OCI-LY3 (cell line): Measurements from ENCODE around the gene TMEM201.

Source experiments
- H2AFZ ChIP-seq: fragments of 200-600, 300-600 bp; shearing (Covaris generic); 2 replicates; pipeline ENCODE4 v1.6.0; 2014; ENCODE audit warnings: antibody characterized with exemption, low read depth, low read length
- H3K27ac ChIP-seq: fragments of 200-600, 300-600 bp; sonication (generic); 2 replicates; pipeline ENCODE4 v1.5.1; 2014; ENCODE audit warnings: mild to moderate bottlenecking, low read length, moderate library complexity, mixed read lengths
- H3K27me3 ChIP-seq: fragments of 200-600, 300-600 bp; sonication (generic); 2 replicates; pipeline ENCODE4 v1.6.1; 2014; ENCODE audit warnings: low read depth, low read length, mixed read lengths
- H3K36me3 ChIP-seq: fragments of 200-600, 300-600 bp; sonication (generic); replicated peaks from 2 replicates; pipeline ENCODE3; 2014; ENCODE audit warnings: low read depth, low read length, mixed read lengths
- H3K4me1 ChIP-seq: fragments of 300-600, 200-600 bp; sonication (generic); 2 replicates; pipeline ENCODE4 v1.6.1; 2014; ENCODE audit warnings: low read length, mixed read lengths
- H3K4me2 ChIP-seq: fragments of 200-600, 300-600 bp; sonication (generic); 2 replicates; pipeline ENCODE4 v1.6.1; 2014; ENCODE audit warnings: low read length, mixed read lengths
- H3K4me3 ChIP-seq: fragments of 300-600, 200-600 bp; sonication (generic); 2 replicates; pipeline ENCODE4 v1.5.1; 2014; ENCODE audit warnings: antibody characterized with exemption, mild to moderate bottlenecking, low read length, moderate library complexity
- H3K79me2 ChIP-seq: fragments of 300-600, 200-600 bp; shearing (Covaris generic); 2 replicates; pipeline ENCODE4 v1.6.1; 2014; ENCODE audit warnings: mild to moderate bottlenecking, low read length, mixed read lengths
- H3K9ac ChIP-seq: fragments of 300-600, 200-600 bp; shearing (Covaris generic); 2 replicates; pipeline ENCODE4 v1.6.0; 2014; ENCODE audit warnings: mild to moderate bottlenecking, low read length, moderate library complexity
- H3K9me3 ChIP-seq: fragments of 200-600, 300-600 bp; shearing (Covaris generic); 2 replicates; pipeline ENCODE4 v1.6.1; 2014; ENCODE audit warnings: low read length, mixed read lengths; ENCODE audit not compliant: insufficient read depth
- H4K20me1 ChIP-seq: fragments of 200-600, 300-600 bp; sonication (generic); 2 replicates; pipeline ENCODE4 v1.6.1; 2016; ENCODE audit warnings: low read length, mixed read lengths; ENCODE audit not compliant: insufficient read depth
- EZH2phosphoT487 ChIP-seq: fragments of 200-600 bp; shearing (Covaris generic); IDR thresholded peaks from 2 replicates; pipeline ENCODE4 v1.6.1; 2018; ENCODE audit warnings: antibody characterized with exemption, mixed run types, low read depth
- TF ChIP-seq, protein P1 (sequence below): fragments of 200-600, 300-600 bp; sonication (generic); IDR thresholded peaks from 2 replicates; pipeline ENCODE4 v1.5.1; 2014; ENCODE audit warnings: antibody characterized with exemption, low read length, low read depth

The TMEM201 gene

DNA sequence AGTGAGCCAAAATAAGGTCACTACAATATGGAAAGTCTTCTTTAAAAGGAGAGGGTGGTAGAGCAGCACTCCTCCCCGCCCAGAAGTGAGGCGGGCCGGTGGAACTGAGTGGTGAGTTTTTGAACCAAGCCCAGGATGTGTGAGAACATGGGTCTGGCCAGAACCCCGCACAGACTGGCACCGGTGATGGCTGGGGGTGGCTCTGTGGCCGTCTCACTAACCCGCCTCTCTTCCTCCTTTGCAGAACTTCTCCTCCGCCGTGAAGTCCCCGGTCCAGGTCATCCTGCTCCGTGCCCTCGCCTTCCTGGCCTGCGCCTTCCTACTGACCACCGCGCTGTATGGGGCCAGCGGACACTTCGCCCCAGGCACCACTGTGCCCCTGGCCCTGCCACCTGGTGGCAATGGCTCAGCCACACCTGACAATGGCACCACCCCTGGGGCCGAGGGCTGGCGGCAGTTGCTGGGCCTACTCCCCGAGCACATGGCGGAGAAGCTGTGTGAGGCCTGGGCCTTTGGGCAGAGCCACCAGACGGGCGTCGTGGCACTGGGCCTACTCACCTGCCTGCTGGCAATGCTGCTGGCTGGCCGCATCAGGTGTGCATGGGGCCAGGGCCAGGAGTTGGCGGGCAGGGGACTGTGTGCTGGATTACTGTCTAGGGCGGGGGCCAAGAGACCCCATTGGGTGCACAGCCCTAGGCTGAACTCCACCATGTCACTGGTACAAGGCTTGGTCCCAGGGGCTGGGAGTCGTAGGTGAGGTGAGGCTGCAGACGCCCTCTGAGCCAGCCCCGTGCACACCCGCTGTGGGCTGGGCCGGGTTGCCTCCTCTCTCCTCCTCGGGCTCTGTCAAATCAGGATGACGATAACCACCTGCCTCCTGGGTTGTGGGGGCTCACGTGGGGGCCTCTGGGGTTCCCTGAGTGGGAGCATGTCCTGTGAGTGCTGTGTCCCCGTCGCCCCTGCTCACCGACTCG is 12.4 kb downstream of the TMEM201 start:
- TF ChIP-seq, protein P1, sequence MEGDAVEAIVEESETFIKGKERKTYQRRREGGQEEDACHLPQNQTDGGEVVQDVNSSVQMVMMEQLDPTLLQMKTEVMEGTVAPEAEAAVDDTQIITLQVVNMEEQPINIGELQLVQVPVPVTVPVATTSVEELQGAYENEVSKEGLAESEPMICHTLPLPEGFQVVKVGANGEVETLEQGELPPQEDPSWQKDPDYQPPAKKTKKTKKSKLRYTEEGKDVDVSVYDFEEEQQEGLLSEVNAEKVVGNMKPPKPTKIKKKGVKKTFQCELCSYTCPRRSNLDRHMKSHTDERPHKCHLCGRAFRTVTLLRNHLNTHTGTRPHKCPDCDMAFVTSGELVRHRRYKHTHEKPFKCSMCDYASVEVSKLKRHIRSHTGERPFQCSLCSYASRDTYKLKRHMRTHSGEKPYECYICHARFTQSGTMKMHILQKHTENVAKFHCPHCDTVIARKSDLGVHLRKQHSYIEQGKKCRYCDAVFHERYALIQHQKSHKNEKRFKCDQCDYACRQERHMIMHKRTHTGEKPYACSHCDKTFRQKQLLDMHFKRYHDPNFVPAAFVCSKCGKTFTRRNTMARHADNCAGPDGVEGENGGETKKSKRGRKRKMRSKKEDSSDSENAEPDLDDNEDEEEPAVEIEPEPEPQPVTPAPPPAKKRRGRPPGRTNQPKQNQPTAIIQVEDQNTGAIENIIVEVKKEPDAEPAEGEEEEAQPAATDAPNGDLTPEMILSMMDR: no peak
- no peak for TF ChIP-seq EZH2phosphoT487
- Histone ChIP-seq H3K4me2 (no peak overlapping the region), H3K4me3 (no peak overlapping the region), H3K27ac (no peak overlapping the region), H3K9ac (no peak overlapping the region), H3K79me2 (peaks cover 2% of the 10 kb centered on the region; the same call in 1 of the 2 replicates), H4K20me1 (no peaks in the 10 kb centered on the region), H3K27me3 (no peaks in the 10 kb centered on the region), H3K36me3 (no peaks in the 10 kb centered on the region), H2AFZ (no peak overlapping the region), H3K9me3 (no peaks in the 10 kb centered on the region), H3K4me1 (no peaks in the 10 kb centered on the region)

- H3K27ac ChIP-seq: no peak overlapping the region
- H3K79me2 ChIP-seq: no peaks in the 10 kb centered on the region
- no peak overlapping the region for H3K9ac ChIP-seq
- H4K20me1 ChIP-seq: no peaks in the 10 kb centered on the region
- no peak overlapping the region for H2AFZ ChIP-seq
- no peak overlapping the region for H3K4me2 ChIP-seq
- H3K4me3 ChIP-seq: no peak overlapping the region
- H3K4me1 ChIP-seq: no peaks in the 10 kb centered on the region
- no peaks in the 10 kb centered on the region for H3K36me3 ChIP-seq
- no peaks in the 10 kb centered on the region for H3K27me3 ChIP-seq
- no peaks in the 10 kb centered on the region for H3K9me3 ChIP-seq
- TF ChIP-seq, protein P1: no peak
- TF ChIP-seq EZH2phosphoT487: no peak
Measured at GRCh38 chr1:9601942-9602793, 13.5 kb downstream of the TMEM201 start.

DNA sequence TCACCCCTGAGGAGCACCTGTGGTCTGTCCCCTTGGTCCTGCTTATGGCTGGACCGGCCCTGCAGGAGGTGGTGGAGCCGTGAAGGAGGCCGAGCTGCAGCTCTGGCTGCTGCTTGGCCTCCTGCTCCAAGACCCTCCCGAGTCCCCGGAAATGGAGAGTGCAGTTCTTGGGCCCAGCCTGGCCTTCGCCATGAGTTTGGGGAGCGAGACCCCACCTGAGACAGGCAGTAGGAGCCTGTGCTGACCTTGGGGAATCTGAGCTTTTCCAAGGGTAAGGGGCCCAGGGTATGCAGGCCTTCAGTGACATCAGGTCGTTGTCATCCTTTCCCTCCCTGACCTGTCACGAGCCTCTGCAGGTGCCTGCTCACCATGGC is 14.1 kb downstream of the TMEM201 start:
- Histone ChIP-seq H3K27me3 (no peaks in the 10 kb centered on the region), H3K9me3 (no peaks in the 10 kb centered on the region), H3K4me2 (no peak overlapping the region), H2AFZ (no peak overlapping the region), H3K27ac (no peak overlapping the region), H3K36me3 (no peaks in the 10 kb centered on the region), H3K79me2 (no peaks in the 10 kb centered on the region), H4K20me1 (no peaks in the 10 kb centered on the region), H3K4me1 (no peaks in the 10 kb centered on the region), H3K4me3 (no peak overlapping the region), H3K9ac (no peak overlapping the region)
- TF ChIP-seq EZH2phosphoT487: no peak
- TF ChIP-seq, protein P1: no peak

- no peak overlapping the region for H3K9ac ChIP-seq
- no peaks in the 10 kb centered on the region for H3K9me3 ChIP-seq
- H2AFZ ChIP-seq: no peak overlapping the region
- no peaks in the 10 kb centered on the region for H3K36me3 ChIP-seq
- no peak overlapping the region for H3K4me3 ChIP-seq
- no peak overlapping the region for H3K27ac ChIP-seq
- no peaks in the 10 kb centered on the region for H3K79me2 ChIP-seq
- TF ChIP-seq EZH2phosphoT487: no peak
- TF ChIP-seq, protein P1: no peak
- H3K4me2 ChIP-seq: no peak overlapping the region
- no peaks in the 10 kb centered on the region for H4K20me1 ChIP-seq
- no peaks in the 10 kb centered on the region for H3K27me3 ChIP-seq
- no peaks in the 10 kb centered on the region for H3K4me1 ChIP-seq
Measured at GRCh38 chr1:9603307-9603706, 14.6 kb downstream of the TMEM201 start.
